GM12801 (cell line): ENCODE measurements around the gene MAPK12.

Source experiments
- CTCF ChIP-seq: IDR thresholded peaks from one replicate; pipeline ENCODE4 v1.5.1; 2011; ENCODE audit warnings: control low read depth; ENCODE audit not compliant: insufficient read length; ENCODE audit errors: extremely low read depth

MAPK12 gene

GRCh38 chr22:50298266-50298637, 36.8 kb upstream of the MAPK12 start:
- TF ChIP-seq CTCF: no peak

GRCh38 chr22:50297510-50298265, 36.2 kb upstream of the MAPK12 start:
- no peak for TF ChIP-seq CTCF

GRCh38 chr22:50296658-50297490, 35.4 kb upstream of the MAPK12 start:
- TF ChIP-seq CTCF: no peak

GRCh38 chr22:50294319-50294656, 32.8 kb upstream of the MAPK12 start:
- no peak for TF ChIP-seq CTCF

- no peak for TF ChIP-seq CTCF
Measured at GRCh38 chr22:50293441-50294318, 32.2 kb upstream of the MAPK12 start.

- TF ChIP-seq CTCF: no peak
Measured at GRCh38 chr22:50292643-50293440, 31.4 kb upstream of the MAPK12 start.
